HepG2 (cell line): ENCODE measurements around the gene DDX24. TPM values are rescaled to one million over a fixed set of nuclear protein-coding genes. Genes with fewer than 3 reads are reported as not detected.

Source experiments
- ARID3A ChIP-seq: IDR thresholded peaks from 2 replicates; pipeline ENCODE4 v1.6.1; 2012; ENCODE audit warnings: low read depth, low read length, improper control_type of control experiment
- CC2D1A ChIP-seq: sonication (generic); formaldehyde crosslinking; IDR thresholded peaks from 2 replicates; pipeline ENCODE4 v1.8.1; 2023; ENCODE audit warnings: mild to moderate bottlenecking, missing genetic modification reagents
- ESRRA ChIP-seq: sonication (generic); formaldehyde crosslinking; IDR thresholded peaks from 2 replicates; pipeline ENCODE4 v1.5.1; 2020; ENCODE audit warnings: mild to moderate bottlenecking, low read depth, missing genetic modification reagents
- FIP1L1 ChIP-seq: fragments of 200-400 bp; formaldehyde crosslinking; IDR thresholded peaks from 2 replicates; pipeline ENCODE4 v1.6.1; 2018; ENCODE audit warnings: low read depth, mild to moderate bottlenecking, low read length, moderate library complexity, borderline replicate concordance; ENCODE audit not compliant: insufficient read depth
- FOXA3 ChIP-seq: IDR thresholded peaks from 2 replicates; pipeline ENCODE4 v1.6.1; 2016; ENCODE audit warnings: missing genetic modification reagents, missing compliant biosample characterization
- MBNL3 ChIP-seq: fragments of 250-450 bp; sonication (Bioruptor Pico); conservative IDR thresholded peaks from 2 replicates; pipeline ENCODE4 v1.8.0; 2022; ENCODE audit warnings: mild to moderate bottlenecking, inconsistent platforms
- NAIF1 ChIP-seq: sonication (generic); formaldehyde crosslinking; IDR thresholded peaks from 2 replicates; pipeline ENCODE4 v1.5.0; 2020; ENCODE audit warnings: mild to moderate bottlenecking, missing genetic modification reagents, borderline replicate concordance
- NFKBIZ ChIP-seq: IDR thresholded peaks from 2 replicates; pipeline ENCODE4 v1.6.1; 2018; ENCODE audit warnings: missing genetic modification reagents, missing compliant biosample characterization
- NFRKB ChIP-seq: fragments of 450-650 bp; IDR thresholded peaks from 2 replicates; pipeline ENCODE4 v1.6.1; 2017
- SIX1 ChIP-seq: sonication (generic); formaldehyde crosslinking; IDR thresholded peaks from 2 replicates; pipeline ENCODE4 v1.4.0; 2020; ENCODE audit warnings: missing genetic modification reagents, borderline replicate concordance
- STAT6 ChIP-seq: sonication (generic); formaldehyde crosslinking; IDR thresholded peaks from 2 replicates; pipeline ENCODE4 v1.4.0; 2020; ENCODE audit warnings: missing genetic modification reagents, mild to moderate bottlenecking, borderline replicate concordance
- TEAD2 ChIP-seq: sonication (generic); formaldehyde crosslinking; IDR thresholded peaks from 2 replicates; pipeline ENCODE4 v1.9.0; 2021; ENCODE audit warnings: missing genetic modification reagents
- ZC3H13 ChIP-seq: sonication (generic); formaldehyde crosslinking; IDR thresholded peaks from 2 replicates; pipeline ENCODE4 v1.8.1; 2023; ENCODE audit warnings: mild to moderate bottlenecking, missing genetic modification reagents, moderate library complexity
- ZNF205 ChIP-seq: IDR thresholded peaks from 2 replicates; pipeline ENCODE4 v1.6.1; 2018; ENCODE audit warnings: missing biosample characterization, missing genetic modification reagents
- ZNF276 ChIP-seq: sonication (generic); formaldehyde crosslinking; IDR thresholded peaks from 2 replicates; pipeline ENCODE4 v1.4.0; 2020; ENCODE audit warnings: mild to moderate bottlenecking, low read depth, missing genetic modification reagents
- ZNF292 ChIP-seq: sonication (generic); formaldehyde crosslinking; IDR thresholded peaks from 2 replicates; pipeline ENCODE4 v1.8.1; 2022; ENCODE audit warnings: mild to moderate bottlenecking, low read depth, missing genetic modification reagents, borderline replicate concordance
- ZNF552 ChIP-seq: sonication (generic); formaldehyde crosslinking; IDR thresholded peaks from 2 replicates; pipeline ENCODE4 v1.9.0; 2022; ENCODE audit warnings: missing genetic modification reagents, mild to moderate bottlenecking, borderline replicate concordance
- ZNF564 ChIP-seq: sonication (generic); formaldehyde crosslinking; IDR thresholded peaks from 2 replicates; pipeline ENCODE4 v1.8.1; 2023; ENCODE audit warnings: mild to moderate bottlenecking, missing genetic modification reagents
- ZNF670 ChIP-seq: sonication (generic); formaldehyde crosslinking; IDR thresholded peaks from 2 replicates; pipeline ENCODE4 v1.8.0; 2022; ENCODE audit warnings: mild to moderate bottlenecking, missing genetic modification reagents, borderline replicate concordance
- ZSCAN20 ChIP-seq: sonication (generic); formaldehyde crosslinking; IDR thresholded peaks from 2 replicates; pipeline ENCODE4 v1.4.0; 2020; ENCODE audit warnings: missing genetic modification reagents, mild to moderate bottlenecking, borderline replicate concordance
- ZZZ3 ChIP-seq: sonication (generic); formaldehyde crosslinking; IDR thresholded peaks from 2 replicates; pipeline ENCODE4 v1.4.0; 2020; ENCODE audit warnings: missing genetic modification reagents, mild to moderate bottlenecking, borderline replicate concordance
- polyA plus RNA-seq, 8 experiments: library from polyadenylated mRNA; depleted of rRNA in 3 of 8; stranded (reverse) in 7 of 8; unstranded in 1 of 8; fragments of >200 nt; fragmentation: Illumina TruSeq in 4 of 8; extraction: Trizol in 4 of 8; gene quantifications; 2 replicates each; pipeline versions ENCODE4 v1.2.1 to v1.2.3, GENCODE V29; 2011 to 2016; ENCODE audit warnings: low read depth in 4 of 8, missing spikeins in 1 of 8, mixed read lengths in 1 of 8; ENCODE audit not compliant: insufficient read depth in 1 of 8
- total RNA-seq, 5 experiments: library from RNA; depleted of rRNA; stranded (reverse); fragments of >200 nt; fragmentation: Illumina TruSeq; extraction: Trizol; gene quantifications; 2 replicates each; pipeline ENCODE4 v1.2.3, GENCODE V29; 2016; ENCODE audit warnings: low read depth in 1 of 5
- TF ChIP-seq, protein P1 (sequence below): sonication (generic); formaldehyde crosslinking; IDR thresholded peaks from 2 replicates; pipeline ENCODE4 v1.8.1; 2022; ENCODE audit warnings: mild to moderate bottlenecking, missing genetic modification reagents
- TF ChIP-seq, protein P2 (sequence below): IDR thresholded peaks from 2 replicates; pipeline ENCODE4 v1.6.1; 2016; ENCODE audit warnings: low read depth, borderline replicate concordance
- TF ChIP-seq, protein P3 (sequence below): sonication (generic); formaldehyde crosslinking; IDR thresholded peaks from 2 replicates; pipeline ENCODE4 v1.8.1; 2023; ENCODE audit warnings: mild to moderate bottlenecking, missing genetic modification reagents, borderline replicate concordance

DDX24 gene
- total and polyA plus RNA-seq, 2 of the 13 experiments (the other 11 are each of a cell fraction or from before 2014, with no cell fraction given): 67.3 to 149 TPM

DNA sequence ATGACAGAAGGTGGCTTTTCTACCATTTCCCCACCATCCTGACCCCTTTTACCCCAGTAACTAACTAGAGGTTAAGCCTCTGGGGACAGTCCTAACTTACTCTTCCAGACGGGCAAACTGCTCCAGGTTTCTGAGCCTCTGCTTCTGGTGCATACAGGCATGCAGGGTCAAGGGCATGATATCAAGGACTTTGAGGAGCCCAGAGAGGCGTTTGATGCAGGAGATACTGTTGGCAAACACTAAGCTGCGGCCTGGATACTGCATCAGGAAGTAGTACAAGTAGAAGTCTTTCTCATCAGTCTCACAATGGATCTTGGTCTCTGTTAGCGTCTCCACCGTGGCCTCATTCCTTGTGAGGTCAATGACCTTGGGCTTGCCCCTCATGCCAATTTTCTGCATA lies 21.0 kb downstream of the DDX24 start (continued):
- no peak for TF ChIP-seq STAT6 (CRISPR knock-in tag)
- no peak for TF ChIP-seq ZSCAN20 (CRISPR knock-in tag)
- TF ChIP-seq FOXA3 (CRISPR knock-in tag): peak; percentile 30; the same call in 1 of the 2 replicates
- no peak for TF ChIP-seq FIP1L1
- TF ChIP-seq ESRRA: peak; percentile 88
- no peak for TF ChIP-seq ZNF205
- TF ChIP-seq, protein P1, sequence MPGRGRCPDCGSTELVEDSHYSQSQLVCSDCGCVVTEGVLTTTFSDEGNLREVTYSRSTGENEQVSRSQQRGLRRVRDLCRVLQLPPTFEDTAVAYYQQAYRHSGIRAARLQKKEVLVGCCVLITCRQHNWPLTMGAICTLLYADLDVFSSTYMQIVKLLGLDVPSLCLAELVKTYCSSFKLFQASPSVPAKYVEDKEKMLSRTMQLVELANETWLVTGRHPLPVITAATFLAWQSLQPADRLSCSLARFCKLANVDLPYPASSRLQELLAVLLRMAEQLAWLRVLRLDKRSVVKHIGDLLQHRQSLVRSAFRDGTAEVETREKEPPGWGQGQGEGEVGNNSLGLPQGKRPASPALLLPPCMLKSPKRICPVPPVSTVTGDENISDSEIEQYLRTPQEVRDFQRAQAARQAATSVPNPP: no peak
- no peak for TF ChIP-seq ZC3H13 (CRISPR knock-in tag)
- TF ChIP-seq SIX1 (CRISPR knock-in tag): no peak
- TF ChIP-seq TEAD2 (CRISPR knock-in tag): no peak
- no peak for TF ChIP-seq NFKBIZ (CRISPR knock-in tag)
- TF ChIP-seq ZNF292 (CRISPR knock-in tag): no peak
- TF ChIP-seq ZNF564 (CRISPR knock-in tag): no peak
- TF ChIP-seq, protein P2, sequence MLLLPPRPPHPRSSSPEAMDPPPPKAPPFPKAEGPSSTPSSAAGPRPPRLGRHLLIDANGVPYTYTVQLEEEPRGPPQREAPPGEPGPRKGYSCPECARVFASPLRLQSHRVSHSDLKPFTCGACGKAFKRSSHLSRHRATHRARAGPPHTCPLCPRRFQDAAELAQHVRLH: no peak
- no peak for TF ChIP-seq NFRKB
- peak; percentile 65; the same call in 1 of the 2 replicates for TF ChIP-seq ARID3A
- TF ChIP-seq MBNL3 (CRISPR knock-in tag): no peak
- TF ChIP-seq ZNF552 (CRISPR knock-in tag): no peak
- TF ChIP-seq ZZZ3: no peak
- no peak for TF ChIP-seq ZNF276 (CRISPR knock-in tag)
- no peak for TF ChIP-seq NAIF1 (CRISPR knock-in tag)
- no peak for TF ChIP-seq ZNF670
- TF ChIP-seq, protein P3, sequence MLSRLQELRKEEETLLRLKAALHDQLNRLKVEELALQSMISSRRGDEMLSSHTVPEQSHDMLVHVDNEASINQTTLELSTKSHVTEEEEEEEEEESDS (CRISPR knock-in tag): no peak
- no peak for TF ChIP-seq CC2D1A
